Nephron (organoid): ENCODE results near the gene ALDH7A1.
A peak's percentile ranks its signal among the peaks of the same experiment; 100 is the strongest.

Experiments used
- H3K27ac Mint-ChIP-seq, 3 experiments: 2 replicates each; pipeline ENCODE4 v1.8.0; 2020; ENCODE audit warnings: mixed read lengths in 3 of 3, mild to moderate bottlenecking in 2 of 3, moderate library complexity in 1 of 3
- H3K27me3 Mint-ChIP-seq: 2 replicates; pipeline ENCODE4 v1.8.0; 2021; ENCODE audit warnings: low read depth, mild to moderate bottlenecking, moderate library complexity, mixed read lengths
- H3K36me3 Mint-ChIP-seq: 2 replicates; pipeline ENCODE4 v1.8.0; 2020; ENCODE audit warnings: low read depth, mixed read lengths
- H3K4me1 Mint-ChIP-seq: 2 replicates; pipeline ENCODE4 v1.8.0; 2020; ENCODE audit warnings: mixed read lengths
- H3K4me3 Mint-ChIP-seq, 3 experiments: 2 replicates each; pipeline ENCODE4 v1.8.0; 2020; ENCODE audit warnings: mild to moderate bottlenecking in 3 of 3, mixed read lengths in 3 of 3, moderate library complexity in 2 of 3
- H3K9me3 Mint-ChIP-seq: 2 replicates; pipeline ENCODE4 v1.8.0; 2020; ENCODE audit warnings: mixed read lengths
- TF ChIP-seq, protein P1 (sequence below), 3 experiments: fragments of 200-600 bp; sonication (generic); IDR thresholded peaks; one replicate each; pipeline ENCODE4 v1.5.0; 2021; ENCODE audit warnings: antibody characterized with exemption in 3 of 3; ENCODE audit not compliant: unreplicated experiment in 3 of 3

ALDH7A1 gene

GRCh38 chr5:126552614-126553013 is 42.4 kb downstream of the ALDH7A1 start:
- Mint-ChIP-seq H3K27me3 (no peaks in the 10 kb centered on the region), H3K9me3 (no peaks in the 10 kb centered on the region), H3K4me3 (no peak overlapping the region), H3K4me1 (no peaks in the 10 kb centered on the region), H3K36me3 (peaks cover 64% of the 10 kb centered on the region), H3K27ac (no peak overlapping the region)
- TF ChIP-seq, protein P1, sequence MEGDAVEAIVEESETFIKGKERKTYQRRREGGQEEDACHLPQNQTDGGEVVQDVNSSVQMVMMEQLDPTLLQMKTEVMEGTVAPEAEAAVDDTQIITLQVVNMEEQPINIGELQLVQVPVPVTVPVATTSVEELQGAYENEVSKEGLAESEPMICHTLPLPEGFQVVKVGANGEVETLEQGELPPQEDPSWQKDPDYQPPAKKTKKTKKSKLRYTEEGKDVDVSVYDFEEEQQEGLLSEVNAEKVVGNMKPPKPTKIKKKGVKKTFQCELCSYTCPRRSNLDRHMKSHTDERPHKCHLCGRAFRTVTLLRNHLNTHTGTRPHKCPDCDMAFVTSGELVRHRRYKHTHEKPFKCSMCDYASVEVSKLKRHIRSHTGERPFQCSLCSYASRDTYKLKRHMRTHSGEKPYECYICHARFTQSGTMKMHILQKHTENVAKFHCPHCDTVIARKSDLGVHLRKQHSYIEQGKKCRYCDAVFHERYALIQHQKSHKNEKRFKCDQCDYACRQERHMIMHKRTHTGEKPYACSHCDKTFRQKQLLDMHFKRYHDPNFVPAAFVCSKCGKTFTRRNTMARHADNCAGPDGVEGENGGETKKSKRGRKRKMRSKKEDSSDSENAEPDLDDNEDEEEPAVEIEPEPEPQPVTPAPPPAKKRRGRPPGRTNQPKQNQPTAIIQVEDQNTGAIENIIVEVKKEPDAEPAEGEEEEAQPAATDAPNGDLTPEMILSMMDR (IDR thresholded peaks at IDR 0.05; ENCODE audit: unreplicated experiment in 3 of 3): no peak

DNA sequence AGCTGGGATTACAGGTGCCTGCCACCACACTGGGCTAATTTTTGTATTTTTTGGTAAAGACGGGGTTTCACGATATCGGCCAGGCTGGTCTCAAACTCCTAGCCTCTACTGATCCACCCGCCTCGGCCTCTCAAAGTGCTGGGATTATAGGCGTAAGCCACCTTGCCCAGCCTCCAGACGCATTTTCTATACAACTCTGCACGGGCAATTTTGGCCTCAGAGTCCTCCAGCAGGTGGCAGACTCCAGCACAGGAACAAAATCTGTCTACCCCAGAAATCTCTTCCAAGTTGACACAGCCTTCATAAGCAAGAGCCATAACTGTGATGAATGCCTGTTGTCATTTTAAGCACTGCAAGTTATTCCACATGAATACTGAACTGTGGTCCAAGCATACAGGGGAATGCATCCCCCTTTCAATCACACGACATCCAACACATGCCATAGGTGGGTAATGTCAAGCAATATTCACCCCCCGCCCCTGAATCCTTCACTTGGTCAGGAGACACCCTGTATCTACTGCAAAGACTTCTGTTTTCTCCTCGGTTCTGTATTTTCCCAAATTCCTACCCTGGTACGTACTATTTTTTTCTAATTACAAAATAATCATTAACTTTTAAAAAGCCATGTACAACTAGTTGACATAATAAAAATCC is 50.8 kb downstream of the ALDH7A1 start:
- TF ChIP-seq, protein P1 (IDR thresholded peaks at IDR 0.05; ENCODE audit: unreplicated experiment in 3 of 3): peak; percentile 24 to 53 (median 31)
- H3K9me3 Mint-ChIP-seq: no peaks in the 10 kb centered on the region
- H3K36me3 Mint-ChIP-seq: peaks cover 33% of the 10 kb centered on the region
- no peaks in the 10 kb centered on the region for H3K27me3 Mint-ChIP-seq
- H3K4me1 Mint-ChIP-seq: no peaks in the 10 kb centered on the region
- no peak overlapping the region for H3K4me3 Mint-ChIP-seq
- peak overlapping the region in 1 of 3 experiments; percentile 32 for H3K27ac Mint-ChIP-seq

DNA sequence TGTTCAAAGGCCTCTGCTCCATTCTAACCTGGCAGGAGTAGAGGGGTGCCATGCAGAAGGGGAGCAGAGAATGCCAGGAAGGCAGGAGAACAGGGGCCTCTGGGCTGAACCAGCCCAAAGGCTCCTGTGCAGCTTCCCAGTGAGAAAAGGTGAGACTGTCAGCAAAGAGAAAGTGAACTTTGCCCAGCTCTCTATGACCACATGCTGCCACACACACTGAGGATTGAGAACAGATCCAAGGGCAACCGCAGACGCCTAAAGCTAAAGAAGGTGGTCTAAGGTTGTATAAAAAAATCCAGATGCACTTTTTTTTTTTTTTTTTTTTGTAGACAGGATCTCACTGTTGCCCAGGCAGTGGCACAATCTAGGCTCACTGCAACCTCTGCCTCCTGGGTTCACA is 51.4 kb downstream of the ALDH7A1 start:
- Mint-ChIP-seq H3K27ac (peak overlapping the region in 2 of 3 experiments; percentile 23 to 47), H3K4me3 (no peak overlapping the region), H3K27me3 (no peaks in the 10 kb centered on the region), H3K36me3 (peaks cover 33% of the 10 kb centered on the region), H3K4me1 (no peaks in the 10 kb centered on the region), H3K9me3 (no peaks in the 10 kb centered on the region)
- TF ChIP-seq, protein P1 (IDR thresholded peaks at IDR 0.05; ENCODE audit: unreplicated experiment in 3 of 3): no peak

- Mint-ChIP-seq H3K9me3 (no peaks in the 10 kb centered on the region), H3K4me3 (no peak overlapping the region), H3K36me3 (peaks cover 33% of the 10 kb centered on the region), H3K27me3 (no peaks in the 10 kb centered on the region), H3K27ac (peak overlapping the region in 1 of 3 experiments; percentile 47), H3K4me1 (peaks cover 5% of the 10 kb centered on the region)
- TF ChIP-seq, protein P1 (IDR thresholded peaks at IDR 0.05; ENCODE audit: unreplicated experiment in 3 of 3): no peak
These were observed 52.0 kb downstream of the ALDH7A1 start for GRCh38 chr5:126543009-126543408.

- peak overlapping the region in 1 of 3 experiments; percentile 4 for H3K27ac Mint-ChIP-seq
- H3K9me3 Mint-ChIP-seq: no peaks in the 10 kb centered on the region
- peaks cover 28% of the 10 kb centered on the region for H3K36me3 Mint-ChIP-seq
- H3K4me1 Mint-ChIP-seq: peaks cover 6% of the 10 kb centered on the region
- H3K4me3 Mint-ChIP-seq: no peak overlapping the region
- TF ChIP-seq, protein P1 (IDR thresholded peaks at IDR 0.05; ENCODE audit: unreplicated experiment in 3 of 3): no peak
- no peaks in the 10 kb centered on the region for H3K27me3 Mint-ChIP-seq
These were observed 52.6 kb downstream of the ALDH7A1 start for GRCh38 chr5:126542441-126542840.

DNA sequence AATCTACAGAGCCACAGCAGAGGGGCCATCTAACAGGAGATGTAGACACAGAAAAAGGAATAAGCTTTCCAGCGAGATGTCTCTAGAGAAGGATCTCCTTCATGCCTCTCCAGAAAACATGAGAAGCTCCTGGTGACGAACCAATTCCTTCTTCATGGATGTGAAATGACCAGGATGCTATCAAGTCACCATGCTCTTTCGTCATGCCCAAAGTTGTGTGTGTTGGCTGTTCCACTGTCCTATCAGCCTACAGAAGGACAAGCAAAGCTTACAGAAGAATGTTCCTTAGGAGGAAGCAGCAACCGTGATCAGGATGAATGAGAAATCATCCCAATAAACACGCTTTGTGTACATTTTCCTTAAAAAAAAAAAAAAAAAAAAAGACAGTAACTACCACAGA is 54.4 kb downstream of the ALDH7A1 start:
- Mint-ChIP-seq H3K4me1 (peaks cover 6% of the 10 kb centered on the region), H3K27me3 (peaks cover 4% of the 10 kb centered on the region), H3K4me3 (no peak overlapping the region), H3K36me3 (peaks cover 11% of the 10 kb centered on the region), H3K27ac (peak overlapping the region in 1 of 3 experiments; percentile 26), H3K9me3 (no peaks in the 10 kb centered on the region)
- TF ChIP-seq, protein P1 (IDR thresholded peaks at IDR 0.05; ENCODE audit: unreplicated experiment in 3 of 3): no peak
